ENCODE measurements around the gene TTLL8.
"Not testable (repeated sequence)": the region's sequence is repeated elsewhere in the genome, so short reads cannot be mapped to it uniquely, and the experiment has no call there.

Gene TTLL8

DNA sequence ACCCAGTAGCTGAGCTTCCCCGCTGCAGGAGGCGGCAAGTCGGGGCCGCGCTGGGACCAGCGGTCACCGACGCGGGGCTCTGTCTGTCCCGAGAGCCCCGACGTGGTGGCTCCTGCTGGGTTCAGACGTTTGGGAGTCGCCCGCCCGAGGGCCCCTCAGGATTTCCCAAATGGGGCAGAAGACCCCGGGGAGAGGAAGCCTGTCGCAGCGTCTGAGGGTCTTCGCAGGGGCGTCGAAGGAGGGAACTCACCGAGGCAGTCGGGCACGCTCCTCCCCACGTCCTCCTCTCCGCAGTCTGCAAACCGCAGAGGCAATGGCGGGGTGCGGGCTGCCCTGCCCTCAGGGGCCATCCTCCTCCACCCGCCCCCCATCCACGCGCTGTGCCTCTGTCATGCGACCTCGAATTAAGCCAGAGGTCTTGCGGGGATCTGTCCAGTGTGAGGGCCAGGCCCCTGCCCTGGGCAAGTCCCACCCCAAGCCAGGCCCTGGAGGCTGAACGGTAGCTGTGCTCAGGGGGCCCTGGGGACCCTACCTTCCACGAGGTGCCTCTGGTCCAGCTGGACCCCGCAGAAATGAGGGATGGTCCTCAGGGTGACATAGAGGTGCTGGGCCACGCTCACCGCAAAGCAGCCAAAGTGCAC is 58.0 kb downstream of the TTLL8 start:
- DNase-seq, result no peak

DNA sequence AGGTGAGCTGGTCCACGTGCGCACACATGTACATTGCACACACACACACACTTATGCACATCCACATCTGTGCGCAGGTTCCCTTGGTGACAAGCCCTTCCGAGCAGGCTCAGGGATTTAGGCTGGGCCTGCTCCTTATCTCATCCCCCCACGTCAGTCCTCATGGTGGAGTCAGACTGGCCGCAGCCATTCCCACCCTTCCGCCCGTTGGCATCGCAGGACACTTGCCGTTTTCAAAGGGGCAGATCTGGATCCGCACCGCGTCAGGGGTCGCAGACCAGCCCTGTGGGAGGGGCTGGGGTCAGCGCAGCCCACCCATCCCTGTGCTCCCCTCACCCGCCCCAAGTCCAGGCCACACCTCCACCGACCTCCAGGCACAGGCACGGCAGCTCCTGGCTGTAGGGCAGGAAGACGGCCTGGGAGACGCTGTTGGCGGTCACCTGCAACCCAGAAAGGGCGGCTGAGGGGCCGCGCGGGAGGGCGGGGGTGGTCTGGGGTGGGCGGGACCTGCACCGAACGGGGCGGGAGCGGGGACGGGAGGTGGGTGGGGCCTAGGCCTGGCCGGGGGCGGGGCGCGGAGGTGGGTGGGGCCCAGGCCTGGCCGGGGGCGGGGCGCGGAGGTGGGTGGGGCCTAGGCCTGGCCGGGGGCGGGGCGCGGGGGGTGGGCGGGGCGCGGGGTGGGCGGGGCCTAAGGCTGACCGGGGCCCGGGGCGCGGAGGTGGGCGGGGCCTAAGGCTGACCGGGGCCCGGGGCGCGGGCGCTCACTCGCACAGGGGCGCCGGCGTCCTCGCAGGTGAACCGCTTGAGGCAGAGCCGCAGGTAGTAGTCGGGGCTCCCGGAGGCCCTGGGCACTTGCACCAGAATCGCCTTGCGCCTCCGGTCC is 58.8 kb downstream of the TTLL8 start:
- no peak for DNase-seq

DNA sequence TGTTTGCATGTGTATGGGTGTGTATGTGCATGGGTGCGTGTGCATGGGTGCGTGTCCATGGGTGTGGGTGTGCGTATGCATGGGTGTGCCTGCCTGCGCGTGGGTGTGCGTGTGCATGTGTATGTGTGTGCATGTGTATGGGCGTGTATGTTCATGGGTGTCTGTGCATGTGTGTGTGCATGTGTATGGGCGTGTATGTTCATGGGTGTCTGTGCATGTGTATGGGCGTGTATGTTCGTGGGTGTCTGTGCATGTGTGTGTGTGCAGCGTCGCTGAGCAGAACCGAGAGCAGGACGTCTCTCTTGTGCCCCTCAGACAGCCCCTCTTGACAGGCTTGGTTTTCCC is 59.4 kb downstream of the TTLL8 start:
- DNase-seq, result no peak

DNA sequence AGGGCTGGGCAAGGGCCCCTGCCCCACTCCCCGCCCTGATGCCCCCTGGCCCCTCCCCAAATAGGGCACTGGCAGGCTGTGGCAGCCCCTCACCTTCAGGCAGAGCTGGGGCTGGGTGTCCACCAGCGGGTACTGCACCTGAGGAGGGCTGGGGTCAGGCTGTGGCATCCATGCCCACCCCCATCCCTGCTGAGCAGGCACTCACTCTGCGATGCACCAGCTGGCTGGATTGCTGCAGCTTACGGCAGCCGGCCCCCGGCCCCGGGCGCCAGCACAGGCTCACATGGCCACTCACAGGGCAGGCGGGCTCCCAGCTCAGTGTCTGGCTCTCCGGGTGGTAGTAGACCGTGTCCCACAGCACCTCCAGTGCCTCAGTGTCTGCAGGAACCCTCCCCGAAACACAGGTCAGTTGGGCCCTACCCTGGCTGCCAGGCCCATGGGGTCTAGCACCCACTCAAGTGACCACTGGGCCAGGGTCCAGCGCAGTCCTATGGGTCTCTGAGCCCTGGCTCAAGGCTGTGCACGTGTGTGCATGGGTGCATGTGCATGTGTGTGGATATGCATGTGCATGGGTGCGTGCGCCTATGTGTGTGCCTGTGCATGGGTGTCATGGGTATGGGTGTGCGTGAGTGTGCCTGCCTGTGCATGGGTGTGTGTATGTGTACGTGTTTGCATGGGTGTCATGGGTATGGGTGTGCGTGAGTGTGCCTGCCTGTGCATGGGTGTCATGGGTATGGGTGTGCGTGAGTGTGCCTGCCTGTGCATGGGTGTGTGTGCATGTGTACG is 60.0 kb downstream of the TTLL8 start:
- no peak for DNase-seq

DNA sequence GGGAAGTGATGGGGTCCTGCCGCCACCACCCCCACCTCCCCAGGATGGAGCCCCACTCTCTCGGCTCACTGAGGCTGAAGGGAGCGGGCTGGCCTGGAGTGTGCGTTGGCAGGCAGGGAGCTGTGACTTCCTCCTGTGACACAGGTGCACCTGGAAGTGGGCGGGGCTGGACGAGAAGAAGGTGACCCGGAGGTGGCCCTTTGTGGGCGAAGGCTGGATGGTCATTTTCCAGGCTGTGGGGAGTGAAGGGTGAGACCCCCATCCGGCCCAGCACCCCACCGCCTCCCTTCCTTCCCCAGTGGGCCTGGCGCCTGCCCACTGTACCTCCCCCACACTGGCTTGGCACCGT is 60.9 kb downstream of the TTLL8 start:
- no peak for DNase-seq

DNA sequence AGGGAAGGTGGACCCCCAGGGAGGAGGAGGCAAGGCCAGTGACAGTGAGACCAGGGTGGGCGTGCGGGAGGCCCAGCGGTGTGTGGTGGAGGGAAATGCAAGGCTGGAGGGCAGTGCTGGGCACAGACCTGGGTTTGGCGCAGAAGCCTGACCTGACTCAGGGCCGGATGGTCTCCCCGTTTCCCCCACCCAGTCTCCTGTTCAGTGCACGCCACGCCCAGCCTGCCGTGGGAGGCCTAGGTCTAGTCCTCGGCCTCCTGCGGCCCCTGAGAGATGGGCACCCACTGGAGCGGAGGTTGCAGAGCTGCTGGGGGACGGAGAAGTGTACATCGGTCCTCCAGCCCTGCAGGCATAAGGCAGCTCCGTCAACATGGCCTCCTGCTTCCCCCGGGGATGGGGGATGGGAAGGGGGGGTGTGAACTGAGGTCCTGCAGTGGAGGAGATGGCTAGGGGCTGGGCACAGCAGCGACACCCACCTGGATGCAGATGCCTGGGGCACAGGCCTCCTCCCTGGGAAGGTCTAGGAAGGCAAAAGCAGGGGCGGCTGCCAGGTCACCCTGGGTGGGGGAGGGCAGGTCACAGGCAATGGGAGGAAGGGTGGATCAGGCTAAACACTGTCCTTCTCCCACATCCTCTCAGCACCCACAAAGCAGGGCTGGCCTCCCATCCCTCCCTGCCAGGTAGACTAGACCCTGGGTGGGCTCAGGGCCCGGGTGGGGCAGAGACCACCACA is 61.4 kb downstream of the TTLL8 start:
- no peak for DNase-seq

DNA sequence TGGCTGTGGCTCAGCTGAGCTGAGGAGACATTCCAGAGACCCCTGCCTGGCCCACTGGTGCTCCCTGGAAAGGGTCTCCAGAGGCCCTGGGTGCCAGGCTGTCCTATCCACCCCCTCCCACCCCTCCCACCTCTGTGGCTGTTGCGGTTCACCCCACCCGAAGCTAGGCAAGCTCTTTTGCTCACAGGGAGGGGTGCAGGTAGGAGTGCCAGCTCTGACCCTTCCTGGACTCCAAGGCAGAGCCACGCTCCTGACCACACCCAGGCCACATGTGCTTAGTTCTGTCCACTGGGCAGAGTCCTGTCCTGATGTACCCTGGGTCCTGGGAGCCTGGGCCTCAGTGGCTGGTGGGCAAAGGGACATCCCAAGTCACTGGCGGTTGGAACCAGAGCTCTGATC is 62.0 kb downstream of the TTLL8 start:
- DNase-seq, result no peak

DNA sequence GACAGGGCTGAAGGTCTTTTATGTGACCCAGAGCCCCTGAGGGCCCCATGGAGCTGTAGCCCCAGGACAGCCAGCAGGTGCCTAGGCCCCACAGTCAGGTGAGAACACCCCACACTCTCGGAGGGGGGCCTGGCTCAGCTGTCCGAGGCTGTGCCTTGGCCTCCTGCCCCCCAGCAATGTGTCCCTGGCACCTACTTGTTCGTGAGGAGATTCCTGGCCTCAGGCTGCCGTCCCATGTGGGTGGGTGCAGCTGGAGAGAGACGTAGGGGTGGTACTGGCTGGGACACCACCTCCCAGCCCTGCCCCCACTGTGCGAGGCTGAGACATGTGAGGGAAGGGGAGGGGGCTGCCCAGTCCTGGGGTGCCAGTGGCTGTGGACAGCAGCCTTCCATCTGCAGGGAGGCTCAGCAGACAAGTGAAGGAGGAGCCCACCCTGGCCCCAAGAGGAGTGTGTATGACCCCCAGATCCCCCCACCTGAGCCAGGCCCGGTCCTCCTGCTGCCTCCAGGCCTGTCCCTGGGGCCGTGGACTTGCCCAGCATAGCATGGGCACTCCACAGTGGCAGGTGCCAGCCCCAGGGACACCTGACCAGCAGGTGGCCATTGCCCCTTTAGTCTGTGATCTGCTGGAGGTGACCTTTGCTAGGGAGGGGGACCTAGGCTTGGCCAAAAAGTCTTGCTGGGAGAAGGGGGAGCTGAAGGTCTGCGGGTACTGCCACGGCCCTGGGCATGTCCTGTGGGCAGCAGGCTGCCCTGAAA is 62.6 kb downstream of the TTLL8 start:
- DNase-seq, result no peak

DNA sequence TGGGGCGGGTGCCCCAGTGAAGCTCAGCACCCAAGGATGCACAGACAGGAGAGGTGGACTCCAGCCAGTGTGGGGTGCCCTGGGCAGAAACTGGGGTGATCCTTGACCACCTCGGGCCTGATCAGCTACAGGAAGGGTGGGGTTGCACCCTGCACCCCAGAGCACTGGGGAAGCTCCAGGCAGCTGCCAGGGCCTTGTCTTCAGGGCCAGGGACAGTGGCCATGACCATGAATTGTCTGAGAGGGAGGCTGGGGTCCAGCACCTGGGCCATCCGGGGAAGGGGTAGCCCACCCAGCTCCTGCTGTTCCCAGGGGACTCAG is 63.1 kb downstream of the TTLL8 start:
- DNase-seq, result no peak

DNA sequence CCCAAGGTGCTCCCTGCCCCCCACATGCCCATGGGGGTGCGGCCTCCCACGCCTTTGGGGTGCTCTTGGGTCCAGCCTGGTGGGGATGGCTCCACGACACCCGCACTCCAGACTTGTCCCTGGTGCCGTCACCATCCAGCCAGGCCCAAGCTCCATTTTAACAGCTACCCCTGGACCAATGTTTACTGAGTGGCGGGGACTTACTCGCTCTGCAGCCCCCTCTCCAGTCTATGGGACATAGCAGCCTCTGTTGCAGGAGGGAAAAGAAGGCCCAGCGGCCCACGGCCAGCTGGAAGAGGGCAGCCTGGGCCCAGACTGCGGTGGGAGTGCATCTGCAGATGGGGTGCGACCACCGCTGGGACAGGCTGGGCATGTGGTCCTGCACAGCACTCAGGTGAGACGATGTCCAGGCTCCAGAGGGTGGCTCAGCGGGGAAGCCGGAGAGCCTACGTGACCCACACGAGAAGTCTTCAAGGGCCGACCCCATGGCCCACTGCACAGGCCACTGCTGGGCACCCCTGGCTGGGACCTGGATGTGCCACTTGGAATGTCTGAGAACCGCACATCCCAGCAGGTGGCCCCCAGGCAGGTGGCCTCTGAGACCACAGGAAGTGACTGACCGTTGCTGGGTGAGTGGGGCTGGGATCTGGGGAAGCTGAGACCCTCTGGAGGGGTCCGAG is 63.6 kb downstream of the TTLL8 start:
- DNase-seq, result no peak

DNA sequence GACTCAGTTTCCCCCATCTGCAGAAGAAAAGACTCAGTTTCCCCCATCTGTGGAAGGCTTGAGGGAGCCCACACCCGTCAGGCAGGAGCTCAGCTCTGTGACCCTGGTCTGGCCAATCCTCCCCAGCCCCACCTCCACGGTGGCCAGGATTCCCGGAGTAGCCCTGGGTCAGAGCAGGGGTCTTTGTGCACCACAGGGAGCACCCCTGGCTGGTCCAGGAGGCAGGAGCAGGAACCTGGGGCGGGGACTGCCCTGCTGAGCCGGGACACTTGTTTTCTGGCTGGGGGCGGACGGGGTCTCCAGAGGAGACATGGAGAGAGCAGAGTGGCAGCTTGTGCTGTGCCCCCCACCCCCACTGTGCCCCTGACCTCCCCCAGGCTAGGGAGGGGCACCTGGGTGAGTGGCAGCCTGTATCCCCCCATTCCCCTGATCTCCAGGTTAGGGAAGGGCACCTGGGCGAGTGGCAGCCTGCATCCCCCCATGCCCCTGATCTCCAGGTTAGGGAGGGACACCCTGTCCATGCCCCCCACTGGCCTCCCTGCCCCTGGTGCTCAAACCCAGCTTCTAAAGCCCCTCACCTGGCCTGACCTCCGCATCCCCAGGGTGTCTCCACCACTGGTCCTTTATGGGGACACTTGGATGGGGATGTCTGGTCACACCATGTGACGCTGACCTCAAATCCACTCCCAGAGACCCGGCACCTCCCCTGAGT is 64.3 kb downstream of the TTLL8 start:
- peak; percentile 34 for DNase-seq

DNA sequence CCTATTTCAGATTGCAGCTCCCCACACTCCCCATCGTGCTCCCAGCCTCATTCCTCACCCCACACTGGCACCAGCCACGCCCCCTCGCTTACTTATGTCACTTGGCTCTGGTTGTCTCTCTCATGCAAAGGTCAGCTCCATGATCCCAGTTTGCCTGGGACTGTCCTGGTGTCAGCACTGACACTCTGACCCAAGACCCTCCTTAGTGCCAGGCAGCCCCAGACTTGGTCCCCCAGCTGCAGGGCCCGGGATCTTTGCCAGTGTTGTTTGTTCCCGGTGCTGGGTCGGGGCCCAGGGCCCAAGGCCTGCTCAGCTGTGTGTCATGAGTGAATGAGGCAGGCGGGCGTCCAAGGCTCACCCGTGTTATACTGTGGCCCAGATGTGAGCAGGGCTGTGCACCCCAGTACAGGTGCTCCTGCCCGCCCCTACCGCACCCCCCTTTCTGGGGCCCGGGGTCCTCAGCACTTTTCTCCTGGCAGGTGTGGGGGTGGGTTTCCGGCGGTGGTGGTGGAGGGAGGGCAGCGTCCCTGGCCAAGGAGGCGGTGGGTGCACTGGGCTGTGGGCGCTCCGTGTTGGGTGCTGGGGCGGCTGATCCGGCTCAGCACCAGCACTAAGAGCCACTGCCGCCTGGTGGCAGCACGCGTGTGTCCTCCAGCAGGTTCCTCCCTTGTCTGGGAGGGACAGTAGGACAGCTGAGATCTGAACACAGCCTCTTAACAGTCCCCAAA is 65.0 kb downstream of the TTLL8 start:
- DNase-seq, result peak; percentile 38

DNA sequence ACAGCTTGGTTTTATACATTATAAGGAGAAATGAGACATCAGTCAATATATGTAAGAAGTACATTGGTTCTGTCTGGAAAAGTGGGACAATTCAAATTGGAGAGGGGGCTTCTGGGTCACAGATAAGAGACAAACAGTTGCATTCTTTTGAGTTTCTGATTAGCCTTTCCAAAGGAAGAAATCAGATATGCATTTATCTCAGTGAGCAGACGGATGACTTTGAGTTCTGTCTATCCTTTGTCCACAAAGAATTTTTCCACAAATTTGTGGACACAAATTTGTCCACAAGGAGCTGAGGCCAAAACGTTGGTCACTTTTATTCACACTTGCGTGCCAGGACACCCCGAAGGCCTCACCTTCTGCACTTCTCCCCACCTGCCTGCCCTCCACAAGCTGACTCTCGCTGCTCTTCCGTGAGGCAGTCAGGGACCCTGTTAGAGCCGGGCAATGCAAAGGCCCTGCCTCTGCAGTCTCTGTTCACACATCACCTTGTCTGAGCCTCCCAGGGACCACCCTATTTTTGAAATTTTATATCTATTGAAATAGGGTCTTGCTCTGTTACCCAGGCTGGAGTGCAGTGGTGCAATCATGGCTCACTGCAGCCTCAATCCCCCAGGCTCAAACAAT is 66.1 kb downstream of the TTLL8 start:
- no peak for DNase-seq

DNA sequence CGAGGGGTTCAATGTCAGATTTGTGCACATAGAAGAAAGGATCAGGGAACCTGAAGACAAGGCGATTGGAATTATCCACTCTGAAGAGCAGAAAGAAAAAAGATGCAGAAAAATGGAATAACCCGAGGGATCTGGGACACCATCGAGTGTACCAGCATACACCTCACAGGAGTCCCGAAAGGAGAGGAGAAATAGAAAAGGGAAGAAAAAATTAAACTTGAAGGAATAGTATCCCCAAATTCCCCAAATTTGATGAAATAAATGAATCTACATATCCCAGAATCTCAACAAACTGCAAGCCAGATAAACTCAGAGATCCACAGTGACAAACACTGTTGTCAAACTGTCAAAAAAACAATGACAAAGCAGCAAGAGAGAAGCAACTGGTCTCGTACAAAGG is 66.9 kb downstream of the TTLL8 start:
- DNase-seq, result no peak

DNA sequence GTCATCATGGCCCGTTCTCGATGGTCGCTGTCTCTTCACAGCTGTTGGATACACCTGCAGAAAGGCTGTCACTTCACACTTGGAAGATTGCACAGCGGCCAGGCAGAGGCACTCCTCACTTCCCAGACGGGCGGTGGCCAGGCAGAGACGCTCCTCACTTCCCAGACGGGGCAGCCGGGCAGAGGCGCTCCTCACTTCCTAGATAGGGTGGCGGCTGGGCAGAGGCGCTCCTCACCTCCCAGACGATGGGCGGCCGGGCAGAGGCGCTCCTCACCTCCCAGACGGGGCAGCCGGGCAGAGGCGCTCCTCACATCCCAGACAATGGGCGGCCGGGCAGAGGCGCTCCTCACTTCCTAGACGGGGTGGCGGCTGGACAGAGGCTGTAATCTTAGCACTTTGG is 68.3 kb downstream of the TTLL8 start:
- DNase-seq, result not testable (repeated sequence)

DNA sequence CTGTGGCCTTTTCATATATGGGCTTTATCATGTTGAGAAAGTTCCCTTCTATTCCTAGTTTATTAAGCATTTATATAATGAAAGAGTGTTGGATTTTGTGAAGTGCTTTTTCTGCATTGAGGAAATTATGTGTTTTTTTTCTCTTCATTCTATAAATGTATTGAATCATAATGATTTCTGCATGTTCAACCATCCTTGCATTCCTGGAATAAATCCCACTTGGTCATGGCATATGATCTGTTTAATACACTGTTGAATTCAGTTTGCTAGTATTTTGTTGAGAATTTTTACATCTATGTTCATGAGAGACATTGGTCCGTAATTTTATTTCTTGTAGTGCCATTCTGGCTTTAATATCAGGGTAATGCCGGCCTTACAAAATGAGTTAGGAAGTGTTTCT is 71.8 kb downstream of the TTLL8 start:
- DNase-seq, result no peak

DNA sequence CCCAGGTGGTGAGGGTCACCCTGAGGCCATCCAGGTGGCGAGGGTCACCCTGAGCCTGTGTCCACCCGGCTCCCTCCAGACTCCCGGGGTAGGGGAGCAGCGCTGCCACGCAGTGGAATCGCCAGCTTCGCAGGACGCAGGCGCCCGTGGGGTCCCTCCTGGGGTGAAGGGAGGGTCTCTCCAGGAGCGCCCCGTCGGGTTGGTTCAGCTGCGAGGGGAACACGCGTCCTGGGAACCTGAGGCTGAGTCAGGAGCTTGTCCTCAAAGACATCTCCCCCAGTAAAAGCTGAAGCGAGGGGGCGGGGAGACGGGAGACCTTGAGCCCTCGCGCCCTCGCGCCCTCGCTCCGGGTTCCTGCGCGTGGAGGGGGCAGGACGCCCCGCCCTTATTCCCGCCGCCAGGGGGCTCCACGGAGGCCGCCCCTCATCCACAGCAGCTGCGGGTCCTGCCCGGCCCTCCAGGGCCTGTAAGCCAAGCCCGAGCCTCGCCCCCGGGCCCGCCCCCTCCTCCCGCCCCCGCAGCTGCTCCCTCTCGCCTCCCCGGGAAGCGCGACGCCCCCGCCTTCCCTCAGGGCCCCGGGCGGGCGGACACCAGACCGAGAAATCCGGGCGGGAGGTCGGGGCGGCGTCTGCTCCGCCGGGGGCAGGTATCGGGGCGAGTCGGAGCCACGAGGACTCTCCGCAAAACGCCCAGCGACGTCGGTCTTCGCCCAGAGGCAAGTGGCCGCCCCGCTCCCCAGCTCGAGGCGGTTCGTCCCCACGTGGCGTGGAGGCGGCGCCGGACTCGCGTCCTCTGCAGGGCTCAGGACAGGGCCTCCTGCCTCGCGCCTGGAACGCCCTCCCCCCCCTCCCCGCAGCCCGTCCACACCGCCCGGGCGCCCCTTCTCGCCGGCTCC is 74.7 kb downstream of the TTLL8 start:
- peak; percentile 47 for DNase-seq

DNA sequence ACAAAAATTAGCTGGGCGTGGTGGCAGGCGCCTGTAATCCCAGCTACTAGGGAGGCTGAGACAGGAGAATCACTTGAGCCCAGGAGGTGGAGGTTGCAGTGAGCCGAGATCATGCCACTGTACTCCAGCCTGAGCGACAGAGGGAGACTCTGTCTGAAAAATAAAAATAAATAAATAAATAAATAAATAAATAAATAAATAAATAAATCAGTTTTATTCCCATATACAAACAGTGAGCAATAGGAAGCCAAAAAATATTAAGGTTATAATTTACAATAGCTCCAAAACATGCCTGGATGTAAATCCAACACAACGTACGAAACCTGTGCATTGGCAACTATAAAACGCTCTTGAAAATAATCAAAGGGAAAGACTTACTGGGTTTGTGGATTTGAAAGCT is 76.3 kb downstream of the TTLL8 start:
- not testable (repeated sequence) for DNase-seq

Measured in right forelimb (tissue), 1 donor.